Stimulated activated CD4-positive, alpha-beta T cell treated with anti-CD3 and anti-CD28 coated beads, Interleukin-1b, Interleukin-23, amount 100 ng/mL, for 48 hours (primary cell): ENCODE measurements around the gene MVD.
"Not testable (repeated sequence)": the region's sequence is repeated elsewhere in the genome, so short reads cannot be mapped to it uniquely, and the experiment has no call there.

Experiments used
- DNase-seq: peaks from one replicate; pipeline ENCODE4 v3.0.0-alpha.2; 2020

MVD gene

GRCh38 chr16:88622866-88623265, 40.0 kb downstream of the MVD start:
- DNase-seq: no peak

- no peak for DNase-seq
These were observed 40.8 kb downstream of the MVD start for GRCh38 chr16:88622125-88622524.

GRCh38 chr16:88619859-88620815, 42.8 kb downstream of the MVD start:
- DNase-seq: peak; percentile 33

- DNase-seq: no peak
These were observed 43.8 kb downstream of the MVD start for GRCh38 chr16:88618956-88619667.

GRCh38 chr16:88618182-88618955, 44.5 kb downstream of the MVD start:
- no peak for DNase-seq

GRCh38 chr16:88617268-88618031, 45.4 kb downstream of the MVD start:
- no peak for DNase-seq

GRCh38 chr16:88616736-88617135, 46.2 kb downstream of the MVD start:
- DNase-seq: no peak

GRCh38 chr16:88616320-88616719, 46.6 kb downstream of the MVD start:
- no peak for DNase-seq

- no peak for DNase-seq
These were observed 47.9 kb downstream of the MVD start for GRCh38 chr16:88614818-88615580.

GRCh38 chr16:88613911-88614817, 48.7 kb downstream of the MVD start:
- DNase-seq: no peak

GRCh38 chr16:88613293-88613692, 49.6 kb downstream of the MVD start:
- DNase-seq: no peak

- DNase-seq: no peak
These were observed 51.7 kb downstream of the MVD start for GRCh38 chr16:88610909-88611812.

- DNase-seq: no peak
These were observed 52.8 kb downstream of the MVD start for GRCh38 chr16:88610080-88610479.

- DNase-seq: not testable (repeated sequence)
These were observed 53.5 kb downstream of the MVD start for GRCh38 chr16:88609426-88609825.

GRCh38 chr16:88608076-88608475, 54.8 kb downstream of the MVD start:
- no peak for DNase-seq

GRCh38 chr16:88606148-88606757, 56.6 kb downstream of the MVD start:
- DNase-seq: no peak

- no peak for DNase-seq
These were observed 57.4 kb downstream of the MVD start for GRCh38 chr16:88605186-88606147.

GRCh38 chr16:88602091-88602490, 60.8 kb downstream of the MVD start:
- no peak for DNase-seq
